ENCODE data around the gene KLK8.

DNA sequence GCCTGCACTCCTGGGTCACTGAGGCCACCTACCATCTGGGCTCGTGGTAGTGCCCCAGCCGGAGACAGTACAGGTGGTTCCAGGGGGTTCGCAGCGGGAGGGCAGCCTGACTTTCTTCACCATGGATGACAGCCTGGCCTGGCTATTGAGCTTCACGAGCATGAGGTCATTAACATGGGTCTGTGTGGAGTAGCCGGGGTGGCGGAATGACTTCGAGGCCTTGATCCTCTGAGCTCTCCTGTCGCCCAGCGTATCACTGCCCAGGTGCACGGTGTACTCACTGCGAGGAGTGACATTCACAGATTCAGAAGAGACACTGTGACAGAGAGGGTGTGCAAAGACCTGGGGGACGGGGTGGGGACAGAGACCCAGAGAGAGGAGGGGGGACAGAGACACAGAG lies 21.2 kb downstream of the KLK8 start:
- TF ChIP-seq POLR2A (IDR thresholded peaks at IDR 0.05): no peak
- TF ChIP-seq CTCF (IDR thresholded peaks at IDR 0.05): no peak

Measured in heart left ventricle (tissue), 13 donors.